Omental fat pad (tissue), 4 donors: ENCODE measurements around the gene HOXA11. TPM values are rescaled to one million over a fixed set of nuclear protein-coding genes. Genes with fewer than 3 reads are reported as not detected.

Experiments used
- ATAC-seq: fragments of 150-250 bp; one replicate; pipeline ENCODE4 v1.9.1; 2016; ENCODE audit warnings: mild to moderate bottlenecking, moderate library complexity; ENCODE audit not compliant: low FRiP score
- DNase-seq: peaks from one replicate; pipeline ENCODE4 v3.0.0-alpha.2; 2019; ENCODE audit warnings: low spot score
- total RNA-seq, 4 donors: library from RNA; depleted of rRNA; stranded (reverse); fragments of >200 nt; gene quantifications; one replicate each; pipeline ENCODE4 v1.1.0, GENCODE V29; 2016
- TF ChIP-seq, protein P1 (sequence below), 3 donors: fragments of 450-650 bp; IDR thresholded peaks; one replicate each; pipeline ENCODE4 v1.5.1; 2016 to 2017; ENCODE audit warnings: antibody characterized with exemption in 3 of 3, mild to moderate bottlenecking in 3 of 3, moderate library complexity in 2 of 3

HOXA11 gene
- total RNA-seq, 4 donors from 2014 or later: not detected

- DNase-seq: peak; percentile 24
These were observed 3.6 kb upstream of the HOXA11 start for GRCh38 chr7:27188386-27189294.

DNA sequence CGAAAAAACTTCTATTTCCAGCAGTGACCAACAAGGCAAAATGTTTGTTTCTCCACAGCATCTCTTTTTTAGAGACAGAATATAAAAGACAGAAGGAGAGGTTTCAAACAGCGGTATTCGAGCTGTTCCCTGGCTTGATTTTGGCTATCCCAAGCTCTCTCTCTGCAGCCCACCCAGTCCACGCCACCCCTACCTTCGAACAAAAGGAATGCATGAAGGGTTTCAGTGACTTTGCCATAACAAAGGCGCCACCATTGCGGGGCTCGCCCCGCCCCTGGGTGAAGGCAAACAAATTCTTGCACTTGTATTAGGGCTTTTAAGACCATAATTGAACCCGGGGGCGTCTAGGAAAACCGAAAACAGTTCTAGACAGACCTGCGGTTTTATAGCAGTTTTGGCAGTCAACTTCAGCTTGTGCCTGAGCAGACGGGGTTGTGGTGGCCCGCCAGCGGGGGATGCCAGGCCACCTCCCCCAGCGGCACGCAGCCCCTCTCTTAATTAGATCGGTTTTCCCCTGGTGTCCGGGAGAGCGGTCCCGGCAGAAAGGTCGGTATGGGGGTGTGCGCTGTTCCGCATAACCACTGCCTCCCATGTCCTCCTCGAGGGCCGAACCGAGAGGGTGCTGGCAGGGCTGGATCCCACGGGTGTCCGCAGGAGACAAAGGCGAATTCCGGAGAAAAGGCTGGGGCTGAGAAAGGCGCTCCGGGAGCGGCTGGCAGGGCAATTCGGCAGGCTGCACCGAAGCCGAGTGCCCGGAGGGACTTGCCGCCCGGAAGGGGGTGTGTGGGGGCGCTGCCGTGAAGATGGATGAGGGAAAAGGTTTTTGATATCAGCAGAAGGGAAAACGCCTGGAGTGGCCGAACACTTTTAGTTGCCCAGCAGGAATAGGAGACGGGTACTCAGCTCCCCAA lies 2.7 kb upstream of the HOXA11 start:
- ATAC-seq (no peak), DNase-seq (peak; percentile 6)
- TF ChIP-seq, protein P1, sequence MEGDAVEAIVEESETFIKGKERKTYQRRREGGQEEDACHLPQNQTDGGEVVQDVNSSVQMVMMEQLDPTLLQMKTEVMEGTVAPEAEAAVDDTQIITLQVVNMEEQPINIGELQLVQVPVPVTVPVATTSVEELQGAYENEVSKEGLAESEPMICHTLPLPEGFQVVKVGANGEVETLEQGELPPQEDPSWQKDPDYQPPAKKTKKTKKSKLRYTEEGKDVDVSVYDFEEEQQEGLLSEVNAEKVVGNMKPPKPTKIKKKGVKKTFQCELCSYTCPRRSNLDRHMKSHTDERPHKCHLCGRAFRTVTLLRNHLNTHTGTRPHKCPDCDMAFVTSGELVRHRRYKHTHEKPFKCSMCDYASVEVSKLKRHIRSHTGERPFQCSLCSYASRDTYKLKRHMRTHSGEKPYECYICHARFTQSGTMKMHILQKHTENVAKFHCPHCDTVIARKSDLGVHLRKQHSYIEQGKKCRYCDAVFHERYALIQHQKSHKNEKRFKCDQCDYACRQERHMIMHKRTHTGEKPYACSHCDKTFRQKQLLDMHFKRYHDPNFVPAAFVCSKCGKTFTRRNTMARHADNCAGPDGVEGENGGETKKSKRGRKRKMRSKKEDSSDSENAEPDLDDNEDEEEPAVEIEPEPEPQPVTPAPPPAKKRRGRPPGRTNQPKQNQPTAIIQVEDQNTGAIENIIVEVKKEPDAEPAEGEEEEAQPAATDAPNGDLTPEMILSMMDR (IDR thresholded peaks at IDR 0.05): no peak

More at GRCh38 chr7:27188386-27189294, 3.6 kb upstream of the HOXA11 start:
- TF ChIP-seq, protein P1 (IDR thresholded peaks at IDR 0.05): no peak
- no peak for ATAC-seq

DNA sequence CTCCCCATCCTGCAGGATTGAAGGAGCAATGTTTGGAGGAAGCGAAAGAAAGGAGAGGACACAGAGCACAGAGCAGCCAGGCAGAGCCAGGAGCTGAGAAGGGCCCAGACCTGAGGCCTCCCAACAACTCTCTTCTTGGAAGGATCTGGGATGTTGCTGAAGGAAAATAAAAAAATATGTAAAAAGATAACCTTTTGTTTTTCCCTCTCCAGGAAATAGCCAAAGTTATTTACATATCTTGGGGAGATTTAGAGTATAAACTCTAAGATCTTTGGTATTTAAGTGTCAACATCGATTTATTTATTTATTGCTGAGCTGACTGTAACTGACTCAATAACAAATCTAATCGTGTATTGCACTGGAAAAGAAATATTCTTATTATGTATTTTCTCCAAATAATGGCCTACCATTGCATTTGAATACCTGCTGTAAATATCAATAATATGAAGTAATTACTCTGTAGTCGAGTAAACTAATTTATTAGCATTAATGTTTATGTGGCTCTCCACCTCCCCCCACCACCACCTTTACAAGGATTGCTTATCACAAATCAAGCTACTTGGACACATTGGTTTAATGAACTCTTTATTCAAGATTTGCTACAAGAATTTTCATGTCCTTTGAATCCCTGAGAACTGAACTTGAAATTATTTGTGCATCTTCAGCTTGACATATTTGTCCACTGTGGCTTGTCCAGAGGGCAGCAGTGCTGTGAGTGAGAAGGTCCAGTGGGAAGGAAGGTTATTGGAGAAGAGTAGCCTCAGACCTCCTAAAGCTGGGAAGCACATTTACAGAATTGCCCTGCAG lies 1.8 kb upstream of the HOXA11 start:
- TF ChIP-seq, protein P1 (IDR thresholded peaks at IDR 0.05): no peak
- ATAC-seq (no peak), DNase-seq (no peak)

DNA sequence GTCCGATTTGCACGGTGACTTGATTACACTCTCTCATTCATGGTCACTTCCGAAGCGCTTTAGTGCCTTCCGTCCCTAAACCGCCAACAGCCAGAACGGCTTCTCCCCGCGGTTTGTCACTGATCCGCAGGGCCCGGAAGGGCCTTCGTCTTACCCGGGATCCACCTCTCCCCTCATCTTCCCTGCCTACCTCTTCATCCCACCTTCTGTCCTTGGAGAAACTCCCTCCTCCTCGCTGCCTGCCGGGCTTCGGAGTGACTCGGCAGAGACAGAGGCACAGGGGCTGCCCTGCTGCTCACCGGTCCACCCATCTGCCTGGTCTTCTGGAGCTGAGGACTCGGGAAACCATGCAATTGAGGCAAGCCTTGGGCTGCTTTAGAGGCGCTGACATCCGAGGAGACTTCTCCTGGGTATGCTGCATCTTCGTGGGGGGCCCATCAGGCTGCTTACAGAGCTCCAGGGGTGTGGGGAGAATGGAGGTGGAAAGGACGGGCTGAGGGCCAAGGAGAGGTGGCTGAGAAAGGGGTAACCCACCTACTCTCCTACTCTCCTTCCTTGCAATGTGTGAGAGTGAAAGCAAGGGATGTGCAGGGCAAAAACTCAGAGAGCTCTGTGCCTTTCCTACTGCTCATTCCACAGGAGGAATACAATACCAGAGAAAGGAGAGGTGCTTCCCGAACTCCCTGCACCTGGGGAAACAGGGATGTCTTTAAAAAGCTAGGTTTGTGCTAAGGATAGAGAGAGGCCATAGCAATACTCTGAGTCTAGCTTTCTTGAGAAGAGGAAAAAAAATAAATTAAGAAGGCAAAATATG lies 1.0 kb upstream of the HOXA11 start:
- TF ChIP-seq, protein P1 (IDR thresholded peaks at IDR 0.05): no peak
- DNase-seq (peak; percentile 18), ATAC-seq (no peak)

DNA sequence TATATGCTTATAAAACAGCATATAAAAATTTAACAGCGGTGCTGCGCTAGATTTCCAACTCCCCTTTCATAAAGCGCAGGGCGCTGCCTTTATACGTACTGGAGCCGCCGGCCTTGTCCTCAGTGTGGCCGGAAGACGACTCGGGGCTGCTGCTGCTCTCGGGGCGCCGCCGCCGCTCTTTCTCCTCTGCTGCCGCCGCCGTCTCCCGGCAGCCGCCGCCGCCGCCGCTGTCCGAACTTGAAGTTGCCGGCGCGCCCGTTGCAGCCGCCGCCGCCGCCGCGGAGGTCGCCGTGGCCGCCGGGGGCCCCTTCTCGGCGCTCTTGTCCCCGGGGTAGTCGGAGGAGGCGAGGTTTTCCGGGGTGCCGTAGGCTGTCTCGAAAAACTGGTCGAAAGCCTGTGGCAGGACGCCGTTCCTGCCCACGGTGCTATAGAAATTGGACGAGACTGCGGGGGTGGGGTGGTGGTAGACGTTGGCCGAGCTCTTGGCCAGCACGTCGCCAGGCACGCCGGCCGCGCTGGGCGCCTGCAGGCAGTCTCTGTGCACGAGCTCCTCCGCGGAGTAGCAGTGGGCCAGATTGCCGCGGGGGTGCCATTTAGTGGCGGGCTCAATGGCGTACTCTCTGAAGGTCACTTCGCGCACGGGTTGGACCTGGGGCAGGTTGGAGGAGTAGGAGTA lies 557 bp downstream of the HOXA11 start:
- TF ChIP-seq, protein P1 (IDR thresholded peaks at IDR 0.05): no peak
- DNase-seq: peak; percentile 21

More for the DNA sequence above, 557 bp downstream of the HOXA11 start:
- ATAC-seq: no peak
